CD4-positive, alpha-beta T cell treated with Interleukin-6 at 100 ng/mL for 8 hours (primary cell): Measurements from ENCODE around the gene WDFY2.
"Not testable (repeated sequence)": the region's sequence is repeated elsewhere in the genome, so short reads cannot be mapped to it uniquely, and the experiment has no call there.

Experiments
- DNase-seq: peaks from one replicate; pipeline ENCODE4 v3.0.0-alpha.2; 2020; ENCODE audit warnings: mixed read lengths, low spot score

WDFY2 gene

DNA sequence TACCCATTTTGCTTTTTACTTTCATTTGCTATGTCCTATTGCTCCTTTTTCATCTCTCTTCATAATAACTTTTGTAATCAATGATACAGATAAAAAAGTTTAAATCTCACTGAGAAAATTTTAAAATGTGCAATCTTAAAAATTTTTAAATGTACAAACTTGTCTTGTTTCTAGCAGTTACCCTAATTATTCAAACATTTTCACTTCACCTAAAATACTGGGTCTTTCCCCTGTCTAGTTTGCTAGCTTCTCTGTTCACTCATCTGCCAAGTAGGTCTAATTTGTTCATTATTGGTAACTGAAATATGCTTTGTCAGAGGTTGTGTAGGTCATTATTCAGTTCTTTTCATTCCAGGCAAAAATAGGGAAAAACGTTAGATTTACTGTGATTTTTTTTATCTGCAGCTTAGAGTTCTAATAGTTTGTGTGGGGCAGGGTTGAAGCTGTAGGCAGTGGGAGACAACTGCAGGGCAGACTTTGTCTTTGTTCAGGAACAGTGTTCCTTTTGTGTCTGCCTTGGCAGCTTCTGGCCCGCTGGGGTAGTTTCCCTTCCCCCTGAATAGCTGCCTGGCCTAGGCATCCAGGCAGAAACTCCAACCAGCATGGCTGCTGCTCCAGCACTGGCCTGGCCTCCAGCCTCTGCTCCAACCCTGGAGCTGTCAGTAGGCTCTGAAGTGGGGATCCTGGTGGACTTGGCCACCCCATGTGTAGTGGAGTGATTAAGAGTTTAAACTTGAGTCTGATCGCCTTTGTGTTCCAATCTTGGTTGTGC is 48.5 kb downstream of the WDFY2 start:
- no peak for DNase-seq

DNA sequence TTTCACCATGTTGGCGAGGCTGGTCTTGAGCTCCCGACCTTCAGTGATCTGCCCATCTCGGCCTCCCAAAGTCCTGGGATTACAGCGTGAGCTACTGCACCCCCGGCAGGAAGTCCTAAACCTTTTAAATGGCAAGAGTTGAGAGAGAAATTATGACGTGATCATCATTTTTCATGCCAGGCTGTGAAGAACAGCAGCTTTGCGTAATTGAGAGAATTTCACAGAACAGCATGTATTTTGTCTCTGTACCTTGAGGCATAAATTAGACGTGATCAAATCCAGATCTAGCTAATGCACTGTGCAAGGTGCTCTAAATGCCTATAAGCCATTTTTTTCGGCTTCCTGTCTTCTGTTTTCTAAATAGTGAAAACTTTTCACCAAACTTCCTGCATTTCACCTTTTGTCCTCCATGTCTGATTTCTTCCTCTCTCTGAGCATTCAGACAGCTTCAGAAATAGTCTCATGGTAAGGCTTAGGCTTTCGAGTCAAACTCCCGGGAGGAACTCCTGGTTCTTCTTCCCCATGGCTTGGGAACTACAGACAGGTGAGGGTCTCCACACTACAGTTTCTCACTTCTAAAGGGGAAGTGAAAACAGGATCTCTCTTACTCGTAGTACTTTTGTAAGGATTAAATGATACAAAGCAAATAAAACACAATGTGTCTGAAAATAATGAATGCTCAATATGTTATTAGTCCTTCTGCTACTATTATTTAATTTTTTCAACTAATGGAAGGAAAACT is 51.0 kb downstream of the WDFY2 start:
- DNase-seq: no peak

DNA sequence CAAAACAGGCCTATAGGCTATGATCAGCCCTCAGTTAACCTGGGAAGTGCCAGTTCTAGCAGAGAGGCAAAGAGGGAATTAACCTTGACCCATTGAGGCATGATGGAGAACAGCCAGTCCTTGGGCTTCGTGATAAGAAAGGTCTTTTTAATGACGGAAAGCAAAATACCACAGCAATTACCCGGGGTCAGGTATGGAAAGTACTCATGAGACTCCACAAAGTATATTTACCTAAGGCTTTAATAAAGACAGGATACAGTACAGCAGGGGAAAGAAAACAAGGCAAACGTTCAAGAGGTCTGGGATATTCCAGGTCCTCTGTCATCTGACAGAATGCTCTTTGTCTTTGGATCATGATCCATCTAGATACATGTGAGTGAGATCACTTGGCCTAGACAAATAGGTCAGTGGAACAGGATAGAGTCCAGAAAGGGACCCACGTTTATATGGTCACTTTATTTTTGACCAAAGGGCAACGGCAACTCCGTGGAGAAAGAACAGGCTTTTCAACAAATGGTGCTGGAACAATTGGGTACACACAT is 52.2 kb downstream of the WDFY2 start:
- DNase-seq: no peak

DNA sequence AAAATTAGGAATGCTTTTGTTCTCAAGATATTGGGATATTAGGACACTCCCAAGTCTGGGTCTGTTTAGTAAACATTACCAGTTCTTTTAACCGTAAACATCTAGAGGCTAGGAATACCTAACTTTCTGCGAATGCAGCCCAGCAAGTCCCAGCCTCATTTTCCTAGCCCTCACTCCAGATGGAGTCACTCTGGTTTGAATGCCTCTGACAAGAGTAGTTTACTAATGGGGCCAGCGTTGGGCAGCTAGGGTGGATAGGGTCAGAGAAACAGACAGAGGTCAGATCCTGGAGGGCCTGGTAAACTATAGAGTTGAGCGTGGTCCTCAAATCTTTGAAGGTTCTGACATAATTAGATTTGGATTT is 53.6 kb downstream of the WDFY2 start:
- DNase-seq: no peak

DNA sequence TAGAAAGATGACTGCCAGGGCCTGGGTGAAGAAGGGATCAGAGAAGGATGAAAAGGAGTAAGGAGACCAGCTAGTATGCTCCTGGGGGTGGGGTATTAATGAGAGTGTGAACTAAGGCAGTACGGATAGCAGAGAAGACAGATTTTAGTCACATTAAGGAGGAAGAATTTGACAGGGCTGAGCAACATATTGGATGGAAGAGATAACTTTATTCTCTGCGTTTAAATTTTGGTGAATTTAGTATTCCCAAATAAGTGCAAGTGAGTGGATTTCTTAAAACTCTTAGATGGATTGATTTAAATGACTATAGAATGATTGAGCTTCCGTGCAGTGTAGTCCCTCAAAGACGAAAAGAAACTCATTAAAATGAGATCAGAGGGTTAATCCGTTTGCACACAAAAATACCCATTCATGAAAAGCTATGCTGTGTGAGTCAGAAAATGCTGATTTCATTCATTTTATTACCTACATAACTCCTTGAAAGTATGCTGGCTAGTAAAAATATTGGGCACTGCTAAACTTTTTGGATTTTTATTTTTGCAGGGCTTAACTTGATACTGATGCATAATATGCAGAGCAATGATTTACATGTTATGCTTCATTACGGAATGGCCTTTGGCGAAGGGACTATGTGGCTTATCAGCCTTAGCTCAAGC is 54.1 kb downstream of the WDFY2 start:
- DNase-seq: no peak

DNA sequence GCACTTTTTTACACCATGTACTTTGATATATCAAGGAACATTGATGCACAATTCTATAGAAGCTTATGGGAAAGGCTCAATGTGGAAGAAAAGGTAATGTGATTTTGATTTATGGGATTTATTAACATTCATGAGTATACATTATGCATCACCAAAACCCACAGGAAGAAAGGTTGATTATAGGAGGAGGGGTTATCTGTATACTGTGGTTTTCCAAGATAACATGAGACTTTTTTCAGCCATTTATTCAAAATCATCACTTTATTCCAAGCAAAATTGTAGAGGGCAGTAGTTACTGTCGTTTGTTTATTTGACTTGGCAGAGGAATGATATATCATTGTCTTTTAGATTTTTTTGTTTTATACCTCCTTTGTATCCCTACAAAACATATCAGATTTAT is 54.9 kb downstream of the WDFY2 start:
- DNase-seq: no peak

DNA sequence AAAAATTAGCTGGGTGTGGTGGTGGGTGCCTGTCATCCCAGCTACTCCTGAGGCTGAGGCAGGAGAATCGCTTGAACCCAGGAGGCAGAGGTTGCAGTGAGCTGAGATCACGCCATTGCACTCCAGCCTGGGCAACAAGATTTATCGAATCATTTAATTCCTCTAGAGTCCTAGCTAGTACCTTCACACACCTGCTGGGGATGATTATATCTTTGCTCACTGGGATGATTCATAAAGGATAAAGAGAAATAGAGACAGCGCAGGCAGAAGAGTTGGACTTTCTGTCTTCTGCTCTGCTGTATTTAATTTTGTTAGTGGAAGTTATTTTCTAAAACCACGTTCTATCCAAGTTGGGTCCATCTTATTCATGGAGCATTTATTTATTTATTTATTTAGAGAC is 56.4 kb downstream of the WDFY2 start:
- DNase-seq: not testable (repeated sequence)

DNA sequence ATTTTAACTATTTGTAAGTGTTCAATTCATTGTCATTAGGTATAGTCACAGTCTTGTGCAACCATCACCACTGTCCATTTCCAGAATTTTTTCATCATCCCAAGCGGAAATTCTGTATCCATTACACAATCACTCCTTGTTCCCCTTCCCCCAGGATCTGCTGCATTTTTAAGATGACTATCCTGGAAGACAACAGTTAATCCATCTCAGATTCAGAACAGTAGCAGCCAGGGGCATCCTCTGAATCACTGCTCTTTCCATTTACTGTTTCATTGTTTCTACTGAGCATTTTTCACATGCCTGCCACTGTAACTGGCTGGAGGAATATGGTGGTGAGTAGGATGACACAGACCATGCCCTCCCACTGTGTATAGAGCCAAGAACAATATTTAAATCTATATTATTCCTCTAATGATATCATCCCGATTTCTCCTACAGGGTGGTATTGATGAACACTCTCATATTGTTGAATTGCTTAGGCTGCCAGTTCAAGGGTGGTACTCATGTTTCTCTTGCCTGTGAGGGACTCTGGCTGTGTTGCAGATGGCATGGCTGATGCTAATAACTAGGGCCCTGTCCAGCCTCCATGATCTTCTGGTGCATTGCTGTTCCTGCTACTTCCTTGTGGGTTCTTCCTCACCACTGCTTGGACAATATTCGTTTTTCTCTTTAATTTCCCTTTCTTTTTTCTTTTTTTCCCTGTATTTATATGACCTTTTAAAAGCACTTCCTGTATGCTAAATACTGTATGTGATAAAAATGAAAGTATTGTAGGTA is 59.0 kb downstream of the WDFY2 start:
- DNase-seq: no peak

DNA sequence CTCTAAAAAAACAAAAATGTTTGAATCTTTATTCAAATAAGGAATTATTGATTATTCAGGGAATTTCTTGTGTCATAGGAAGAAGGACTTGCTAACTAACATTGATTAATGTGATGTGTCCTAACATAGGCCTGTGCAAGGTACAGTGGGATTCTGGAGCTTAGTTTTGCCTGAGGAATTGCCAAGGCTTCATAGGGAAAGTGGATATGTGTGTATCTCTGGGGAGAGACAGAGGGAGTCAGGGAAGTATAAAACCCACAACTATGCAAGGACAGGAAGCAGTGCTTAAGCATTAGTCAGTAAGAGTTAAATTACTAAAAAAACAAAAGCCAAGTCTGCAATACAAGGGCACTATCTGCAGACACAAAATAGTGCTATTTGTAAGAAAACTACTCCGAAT is 59.6 kb downstream of the WDFY2 start:
- no peak for DNase-seq

DNA sequence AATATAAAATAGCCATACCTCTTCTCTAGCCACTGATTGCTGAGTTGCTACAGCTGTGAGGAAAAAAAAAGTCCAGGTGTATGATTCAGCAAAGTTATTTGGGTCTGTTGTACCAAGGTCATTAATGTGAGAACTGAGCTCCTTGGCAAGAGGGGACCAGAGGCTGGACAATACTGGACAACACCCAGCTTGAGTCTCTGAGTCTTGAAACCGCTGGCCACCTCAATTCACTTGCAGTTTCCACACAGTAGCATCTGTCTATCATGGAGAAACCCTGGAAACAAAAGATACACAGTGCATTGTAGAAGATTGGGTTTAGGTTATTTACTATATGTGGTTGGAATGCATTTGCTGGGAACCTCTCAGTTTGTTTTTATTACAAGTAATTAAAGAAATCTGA is 60.4 kb downstream of the WDFY2 start:
- no peak for DNase-seq

DNA sequence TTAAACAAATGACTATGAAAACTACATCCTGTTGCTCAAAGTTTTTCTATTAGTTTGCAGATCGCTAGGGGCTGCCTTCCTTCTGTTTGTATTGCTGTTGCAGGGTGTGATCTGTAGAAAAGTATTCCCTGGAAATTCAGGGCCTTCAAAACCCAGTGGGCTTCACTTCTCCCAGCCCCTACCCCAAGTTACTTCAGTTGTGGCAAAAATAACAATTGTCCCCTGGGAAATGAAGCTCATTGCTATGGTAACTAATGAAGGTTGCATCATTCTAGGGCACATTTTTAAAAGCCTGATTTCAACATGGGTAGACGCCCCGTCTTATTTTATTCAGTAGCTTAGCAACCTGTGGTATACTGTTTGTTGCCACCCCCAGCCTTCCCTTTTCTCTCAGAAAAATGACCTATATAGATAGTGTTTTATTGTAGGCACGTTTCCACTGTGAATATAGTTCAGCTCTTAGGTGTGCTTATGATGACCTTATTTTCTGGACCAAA is 60.9 kb downstream of the WDFY2 start:
- DNase-seq: peak; percentile 43

DNA sequence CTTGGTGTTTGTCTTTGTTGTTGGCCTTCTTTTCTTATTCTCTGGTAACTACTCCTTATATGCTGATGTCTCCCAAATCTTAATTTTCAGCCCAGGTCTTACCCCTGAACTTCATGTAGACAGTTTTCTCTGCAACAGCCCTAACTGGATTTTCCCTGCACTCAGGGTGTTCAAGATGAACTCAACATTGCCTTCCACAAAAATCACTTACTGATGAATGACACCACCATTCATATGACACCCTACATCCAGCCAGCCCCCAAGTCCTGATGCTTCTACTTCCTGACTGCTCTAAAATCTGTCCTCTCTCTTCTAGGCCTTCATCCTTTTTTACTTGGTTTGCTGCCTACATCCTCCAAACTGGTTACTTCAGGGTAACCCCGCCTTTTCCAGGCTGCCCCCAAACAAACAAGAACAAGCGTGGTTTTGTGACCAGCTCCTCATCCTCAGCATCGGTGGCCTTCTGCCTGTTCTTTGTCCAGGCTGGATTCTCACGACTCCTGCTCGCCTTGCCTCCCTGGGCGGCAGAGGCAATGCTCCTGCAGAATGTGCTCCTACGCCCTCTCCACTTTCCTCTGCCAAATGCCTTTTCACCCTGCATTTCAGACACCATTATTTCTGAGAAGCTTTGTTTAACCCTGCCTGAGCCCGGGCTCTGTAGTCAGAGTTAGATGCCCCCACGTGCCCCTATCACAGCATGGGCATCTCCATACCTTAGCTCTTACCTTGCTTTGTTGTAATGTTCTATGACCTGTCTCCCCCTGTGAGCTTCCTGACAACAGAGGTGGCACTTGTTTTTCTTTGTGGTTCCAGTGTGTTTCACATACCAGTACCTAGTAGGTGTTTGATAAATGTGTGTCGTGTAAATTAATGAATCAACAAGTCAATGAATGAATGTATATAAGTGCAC is 61.8 kb downstream of the WDFY2 start:
- no peak for DNase-seq

DNA sequence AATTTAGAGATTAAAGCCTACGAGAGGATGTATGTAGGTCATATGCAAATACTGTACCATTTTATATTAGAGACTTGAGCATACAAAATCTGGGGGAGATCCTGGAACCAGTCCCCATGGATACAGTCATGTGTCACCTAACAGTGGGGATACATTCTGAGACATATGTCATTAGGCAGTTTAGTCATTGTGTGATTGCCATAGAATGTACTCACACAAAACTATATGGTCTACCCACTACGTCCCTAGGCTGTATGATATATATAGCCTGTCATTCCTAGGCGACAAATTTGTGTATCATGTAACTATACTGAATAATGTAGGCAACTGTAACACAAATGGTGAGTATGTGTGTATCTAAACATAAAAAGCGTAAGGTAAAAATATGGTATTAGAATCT is 62.8 kb downstream of the WDFY2 start:
- DNase-seq: no peak

DNA sequence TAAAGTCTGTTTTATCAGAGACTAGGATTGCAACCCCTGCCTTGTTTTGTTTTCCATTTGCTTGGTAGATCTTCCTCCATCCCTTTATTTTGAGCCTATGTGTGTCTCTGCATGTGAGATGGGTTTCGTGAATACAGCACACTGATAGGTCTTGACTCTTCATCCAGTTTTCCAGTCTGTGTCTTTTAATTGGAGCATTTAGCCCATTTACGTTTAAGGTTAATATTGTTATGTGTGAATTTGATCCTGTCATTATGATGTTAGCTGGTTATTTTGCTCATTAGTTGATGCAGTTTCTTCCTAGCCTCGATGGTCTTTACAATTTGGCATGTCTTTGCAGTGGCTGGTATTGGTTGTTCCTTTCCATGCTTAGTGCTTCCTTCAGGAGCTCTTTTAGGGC is 67.9 kb downstream of the WDFY2 start:
- not testable (repeated sequence) for DNase-seq

DNA sequence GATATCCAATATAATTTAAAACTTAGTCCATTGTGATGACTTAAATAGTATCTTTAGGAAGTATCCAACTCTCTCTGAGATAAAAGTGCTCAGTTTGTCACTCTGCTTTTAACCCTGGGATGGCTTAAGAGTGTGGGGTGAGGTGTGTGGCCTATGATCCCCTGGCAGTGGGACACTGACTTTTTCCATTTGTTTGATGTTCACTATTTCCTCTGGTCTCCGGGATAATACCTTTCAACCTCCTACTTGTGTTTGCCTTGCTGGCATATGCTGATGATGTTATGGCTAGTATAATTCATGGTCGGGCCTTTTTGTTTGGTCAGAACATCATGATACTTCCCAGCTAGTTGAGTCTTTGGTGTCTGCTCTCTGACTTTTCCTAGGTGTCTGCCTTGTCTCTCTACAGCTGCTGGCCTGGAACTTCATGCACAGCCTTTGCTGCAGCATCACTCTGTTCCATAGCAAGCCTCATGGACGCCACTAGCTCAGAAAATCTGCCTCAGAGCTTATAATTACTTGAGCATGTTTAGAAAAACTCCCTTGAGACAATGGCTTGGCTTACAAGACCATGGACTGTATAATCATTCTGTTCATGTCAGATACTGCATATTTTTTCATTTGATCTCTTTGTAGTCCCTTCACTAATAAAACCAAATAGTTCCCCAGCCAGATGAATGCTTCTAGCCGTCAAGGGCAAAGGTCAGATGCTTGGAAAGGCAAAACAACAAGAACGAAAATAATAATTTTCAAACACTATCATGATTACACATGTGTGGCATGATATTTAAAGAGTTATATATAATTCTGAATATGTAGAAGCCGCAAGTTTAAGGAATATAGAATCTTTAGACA is 75.2 kb downstream of the WDFY2 start:
- no peak for DNase-seq

DNA sequence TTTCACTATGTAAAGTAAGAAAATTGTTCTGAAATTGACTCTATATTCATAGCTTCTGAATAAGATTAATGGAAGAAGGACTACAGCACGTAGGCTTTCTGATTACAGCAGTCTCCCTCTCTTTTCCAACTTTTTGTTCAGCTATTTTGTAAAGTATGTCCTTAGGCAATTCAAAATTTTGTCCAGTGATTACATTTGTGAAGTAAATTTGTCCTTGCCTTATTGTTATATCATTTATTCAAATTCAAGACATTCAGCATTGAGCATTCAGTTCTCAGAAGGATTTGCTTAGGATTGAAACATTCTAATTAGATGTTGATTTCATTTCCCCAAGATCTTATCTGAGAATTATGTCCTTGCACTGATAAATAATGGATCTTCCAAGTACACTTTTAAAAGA is 76.6 kb downstream of the WDFY2 start:
- DNase-seq: no peak

DNA sequence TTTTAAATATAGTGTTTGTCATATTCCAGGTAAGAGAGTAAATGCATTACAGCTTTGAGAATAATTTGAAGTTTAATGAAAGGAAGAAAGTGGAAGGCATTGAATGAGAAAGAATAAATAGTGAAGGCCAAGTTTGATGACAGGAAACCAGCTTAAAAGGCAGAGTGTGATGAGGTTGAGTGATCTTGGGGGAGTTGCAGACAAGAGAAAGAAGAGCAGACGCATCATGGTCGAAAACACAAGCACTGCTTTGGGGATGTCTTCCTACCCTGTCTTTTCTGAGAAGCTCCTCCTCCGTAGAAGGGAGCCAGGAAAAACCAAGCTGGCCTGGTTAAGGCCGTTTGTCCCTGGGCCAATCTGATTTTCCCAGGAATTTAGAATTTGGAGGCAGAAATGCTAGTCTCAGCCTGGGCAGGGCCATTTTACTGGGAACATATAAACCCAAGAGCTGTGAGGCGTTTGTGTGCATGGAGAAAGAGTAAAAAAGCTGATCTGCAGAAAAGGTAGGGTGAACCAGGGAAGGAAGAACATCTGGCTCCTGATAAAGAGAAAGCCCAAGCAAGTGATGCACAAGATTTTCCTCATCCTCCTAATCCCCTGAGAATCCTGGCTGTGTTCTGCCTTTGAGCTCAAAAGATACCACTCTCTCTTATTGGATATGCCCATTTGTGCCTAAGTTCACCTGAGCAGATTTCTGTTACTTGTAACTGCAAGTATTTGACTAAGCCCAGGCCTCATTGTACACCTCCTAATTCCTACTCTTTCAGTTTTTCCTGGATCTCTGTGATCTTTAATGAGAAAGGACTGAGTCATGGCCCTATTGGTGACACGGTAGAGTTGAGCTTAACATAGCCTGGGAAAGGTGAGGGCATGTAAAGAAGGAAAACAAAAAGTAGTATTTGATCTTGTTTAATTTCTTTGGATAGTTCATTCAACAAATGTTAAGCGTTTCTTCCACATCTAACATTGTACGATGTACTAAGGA is 80.0 kb downstream of the WDFY2 start:
- no peak for DNase-seq

DNA sequence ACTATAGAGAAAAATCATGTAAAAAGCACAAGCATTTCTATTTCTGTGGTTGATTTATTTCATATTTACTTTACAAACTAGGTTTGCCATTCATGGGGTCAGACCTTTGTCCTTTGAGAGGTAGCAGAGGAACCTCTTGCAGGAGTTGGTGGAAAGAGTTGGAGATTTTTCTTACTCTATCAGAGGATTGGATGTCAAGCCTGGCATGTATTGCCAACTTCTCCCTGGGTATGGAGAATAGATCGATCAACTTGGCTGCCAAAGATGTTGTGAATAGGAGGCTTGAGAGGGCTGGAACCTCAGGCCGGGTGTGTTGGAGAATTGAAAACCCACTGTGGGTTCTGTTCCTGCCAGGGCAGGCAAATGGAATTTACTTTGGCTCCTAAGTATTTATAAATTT is 81.2 kb downstream of the WDFY2 start:
- no peak for DNase-seq

DNA sequence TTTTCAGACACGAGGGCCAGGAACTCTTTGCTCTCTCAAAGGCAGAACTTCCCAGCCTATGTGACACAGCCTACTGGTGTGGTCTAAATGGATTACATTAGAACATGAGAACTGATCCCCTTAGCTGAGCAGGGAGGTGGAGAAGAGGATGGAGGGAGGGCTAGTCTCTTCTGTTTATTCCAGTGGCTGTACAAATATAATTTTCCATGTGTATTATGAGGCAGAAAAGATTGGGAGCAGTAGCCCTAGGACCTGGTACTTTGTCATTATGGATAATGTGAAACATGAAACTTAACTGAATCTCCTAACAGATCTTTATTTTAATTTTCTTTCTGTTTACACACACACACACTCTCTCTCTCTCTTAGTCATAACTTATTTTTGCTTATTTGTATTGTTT is 82.1 kb downstream of the WDFY2 start:
- no peak for DNase-seq
